ENCODE results near the gene TMEM192. TPM values are rescaled to one million over a fixed set of nuclear protein-coding genes. Genes with fewer than 3 reads are reported as not detected.
A peak's percentile ranks its signal among the peaks of the same experiment; 100 is the strongest.
"Not testable (repeated sequence)": the region's sequence is repeated elsewhere in the genome, so short reads cannot be mapped to it uniquely, and the experiment has no call there.

Gene TMEM192
- total RNA-seq, 1 experiment from 2014 or later: 44.4 TPM

DNA sequence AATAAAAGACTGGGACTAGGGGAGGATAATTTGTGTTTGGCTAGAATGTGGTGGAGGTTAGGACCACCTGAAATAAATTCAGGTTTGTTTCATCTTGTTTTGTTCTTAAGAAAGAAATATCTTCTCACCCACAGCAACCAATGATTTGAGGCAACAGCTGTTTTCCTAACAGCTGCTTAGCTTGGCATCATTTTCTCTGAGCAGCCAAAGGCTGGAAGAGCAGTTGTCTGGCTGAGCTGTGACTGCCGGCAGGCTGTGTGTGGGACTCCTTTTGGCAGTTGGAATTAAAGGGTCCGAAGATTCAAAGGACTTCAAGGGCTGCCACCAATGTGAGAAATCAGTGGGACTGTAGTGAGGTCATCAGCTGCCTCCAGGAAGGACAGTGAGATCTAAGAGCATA lies 54.0 kb downstream of the TMEM192 start:
- H3K4me2 ChIP-seq (ENCODE audit: low read depth, low read length, poor library complexity, severe bottlenecking): no peak overlapping the region
- no peak overlapping the region for H3K9ac ChIP-seq (ENCODE audit: low read length)
- no peaks in the 10 kb centered on the region for H4K20me1 ChIP-seq (ENCODE audit: insufficient read depth, low read depth, low read length)
- H2AFZ ChIP-seq (ENCODE audit: low read length): no peak overlapping the region
- H3K4me3 ChIP-seq (ENCODE audit: low read length): no peak overlapping the region
- no peaks in the 10 kb centered on the region for H3K9me3 ChIP-seq (ENCODE audit: low read length)
- H3K4me1 ChIP-seq (ENCODE audit: low read length): no peaks in the 10 kb centered on the region
- no peak overlapping the region for H3K27ac ChIP-seq (ENCODE audit: low read length)
- H3K79me2 ChIP-seq (ENCODE audit: low read length): no peaks in the 10 kb centered on the region
- DNase-seq: no peak
- no peaks in the 10 kb centered on the region for H3K36me3 ChIP-seq (ENCODE audit: insufficient read depth, low read length)
- H3K27me3 ChIP-seq (ENCODE audit: low read length): no peaks in the 10 kb centered on the region
- H3K9me2 ChIP-seq (replicated peaks; ENCODE audit: insufficient read depth, low read length): no peaks in the 10 kb centered on the region

DNA sequence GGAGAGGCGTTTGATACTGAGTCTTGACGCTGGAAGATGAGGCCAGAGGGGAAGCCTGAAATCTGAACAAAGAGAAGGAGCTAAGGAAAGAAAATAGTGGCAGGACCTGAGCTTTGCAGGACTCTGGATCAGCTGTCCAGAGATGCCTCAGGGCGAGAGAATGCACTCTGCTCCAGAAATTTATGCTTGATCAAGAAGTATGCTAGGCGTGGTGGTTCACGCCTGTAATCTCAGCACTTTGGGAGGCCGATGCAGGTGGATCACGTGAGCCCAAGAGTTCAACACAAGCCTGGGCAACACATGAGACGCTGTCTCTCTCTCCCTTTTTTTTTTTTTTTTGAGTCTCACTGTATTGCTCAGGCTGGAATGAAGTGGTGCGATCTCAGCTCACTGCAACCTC lies 57.1 kb downstream of the TMEM192 start:
- H3K9me3 ChIP-seq (ENCODE audit: low read length): no peaks in the 10 kb centered on the region
- H3K4me2 ChIP-seq (ENCODE audit: low read depth, low read length, poor library complexity, severe bottlenecking): no peak overlapping the region
- H4K20me1 ChIP-seq (ENCODE audit: insufficient read depth, low read depth, low read length): no peaks in the 10 kb centered on the region
- no peaks in the 10 kb centered on the region for H3K36me3 ChIP-seq (ENCODE audit: insufficient read depth, low read length)
- H3K4me3 ChIP-seq (ENCODE audit: low read length): no peak overlapping the region
- H3K79me2 ChIP-seq (ENCODE audit: low read length): no peaks in the 10 kb centered on the region
- H3K9me2 ChIP-seq (replicated peaks; ENCODE audit: insufficient read depth, low read length): no peaks in the 10 kb centered on the region
- no peak overlapping the region for H2AFZ ChIP-seq (ENCODE audit: low read length)
- no peaks in the 10 kb centered on the region for H3K27me3 ChIP-seq (ENCODE audit: low read length)
- no peaks in the 10 kb centered on the region for H3K4me1 ChIP-seq (ENCODE audit: low read length)
- H3K9ac ChIP-seq (ENCODE audit: low read length): no peak overlapping the region
- no peak for DNase-seq
- H3K27ac ChIP-seq (ENCODE audit: low read length): no peak overlapping the region

DNA sequence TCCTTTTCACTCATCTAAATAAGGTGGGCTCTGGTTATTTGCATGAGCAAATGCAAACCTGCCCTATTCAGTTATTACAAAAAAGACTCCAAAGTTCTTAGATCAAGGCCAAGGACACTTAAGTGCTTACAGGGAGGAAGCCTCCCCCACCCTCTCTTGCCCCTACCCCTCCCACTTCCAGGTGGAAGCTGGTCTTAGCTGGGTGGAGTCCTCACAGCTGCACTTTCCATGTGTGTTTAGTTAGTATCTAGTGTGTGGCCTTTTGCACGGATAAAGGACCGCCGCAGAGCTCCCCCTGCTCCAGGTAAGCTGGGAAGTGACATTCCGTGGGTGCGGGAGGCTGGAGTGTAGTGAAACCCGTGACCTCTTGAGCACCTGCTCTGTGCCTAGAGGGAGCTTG lies 59.0 kb downstream of the TMEM192 start, which contains the start of gene TRIM75:
Gene TRIM75 (plus strand): TSS at position 222 of the 400 bp plus-strand sequence. CDS start 5,282 bp downstream, outside the sequence.
- Histone ChIP-seq H3K4me3 (ENCODE audit: low read length) (no peak within 1 kb of the TSS), H3K27me3 (ENCODE audit: low read length) (no peaks in the 10 kb centered on the region), H3K4me2 (ENCODE audit: low read depth, low read length, poor library complexity, severe bottlenecking) (no peak within 1 kb of the TSS), H4K20me1 (ENCODE audit: insufficient read depth, low read depth, low read length) (no peaks in the 10 kb centered on the region), H3K36me3 (ENCODE audit: insufficient read depth, low read length) (no peaks in the 10 kb centered on the region), H2AFZ (ENCODE audit: low read length) (no peak within 1 kb of the TSS), H3K79me2 (ENCODE audit: low read length) (no peaks in the 10 kb centered on the region), H3K27ac (ENCODE audit: low read length) (no peak within 1 kb of the TSS), H3K9me2 (replicated peaks; ENCODE audit: insufficient read depth, low read length) (no peaks in the 10 kb centered on the region), H3K9ac (ENCODE audit: low read length) (no peak within 1 kb of the TSS), H3K4me1 (ENCODE audit: low read length) (no peaks in the 10 kb centered on the region), H3K9me3 (ENCODE audit: low read length) (no peaks in the 10 kb centered on the region)
- no peak for DNase-seq

GRCh38 chr4:165052627-165053026 lies 60.0 kb downstream of the TMEM192 start:
- Histone ChIP-seq H4K20me1 (ENCODE audit: insufficient read depth, low read depth, low read length) (no peaks in the 10 kb centered on the region), H3K9ac (ENCODE audit: low read length) (no peak overlapping the region), H3K27me3 (ENCODE audit: low read length) (no peaks in the 10 kb centered on the region), H3K9me2 (replicated peaks; ENCODE audit: insufficient read depth, low read length) (no peaks in the 10 kb centered on the region), H3K4me1 (ENCODE audit: low read length) (no peaks in the 10 kb centered on the region), H2AFZ (ENCODE audit: low read length) (no peak overlapping the region), H3K9me3 (ENCODE audit: low read length) (no peaks in the 10 kb centered on the region), H3K27ac (ENCODE audit: low read length) (no peak overlapping the region), H3K79me2 (ENCODE audit: low read length) (no peaks in the 10 kb centered on the region), H3K4me2 (ENCODE audit: low read depth, low read length, poor library complexity, severe bottlenecking) (no peak overlapping the region), H3K36me3 (ENCODE audit: insufficient read depth, low read length) (no peaks in the 10 kb centered on the region), H3K4me3 (ENCODE audit: low read length) (no peak overlapping the region)
- no peak for DNase-seq

DNA sequence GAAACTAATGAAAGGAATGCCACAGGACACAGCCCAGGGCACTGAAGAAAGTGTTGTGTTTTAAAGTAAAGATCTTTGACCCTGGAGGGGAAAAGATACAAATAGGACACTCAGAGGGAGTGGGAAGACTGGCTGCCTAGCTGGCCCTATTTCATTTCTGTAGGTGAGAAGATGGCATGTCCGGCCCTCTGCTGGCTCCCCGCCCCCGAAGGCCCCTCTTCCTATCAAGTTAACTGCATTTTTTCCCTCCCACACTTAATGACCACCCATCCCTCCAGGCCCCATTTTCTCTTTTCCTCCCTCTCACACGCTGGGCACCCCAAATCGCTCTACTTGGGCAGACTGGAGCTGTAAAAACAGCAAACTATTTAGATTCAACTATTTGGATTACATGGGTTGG lies 64.5 kb downstream of the TMEM192 start:
- Histone ChIP-seq H3K9ac (ENCODE audit: low read length) (no peak overlapping the region), H3K9me2 (replicated peaks; ENCODE audit: insufficient read depth, low read length) (no peaks in the 10 kb centered on the region), H3K36me3 (ENCODE audit: insufficient read depth, low read length) (no peaks in the 10 kb centered on the region), H3K27me3 (ENCODE audit: low read length) (no peaks in the 10 kb centered on the region), H3K4me1 (ENCODE audit: low read length) (no peaks in the 10 kb centered on the region), H3K27ac (ENCODE audit: low read length) (no peak overlapping the region), H3K4me3 (ENCODE audit: low read length) (no peak overlapping the region), H3K79me2 (ENCODE audit: low read length) (no peaks in the 10 kb centered on the region), H3K4me2 (ENCODE audit: low read depth, low read length, poor library complexity, severe bottlenecking) (no peak overlapping the region), H2AFZ (ENCODE audit: low read length) (no peak overlapping the region), H4K20me1 (ENCODE audit: insufficient read depth, low read depth, low read length) (no peaks in the 10 kb centered on the region), H3K9me3 (ENCODE audit: low read length) (no peaks in the 10 kb centered on the region)
- DNase-seq: no peak

DNA sequence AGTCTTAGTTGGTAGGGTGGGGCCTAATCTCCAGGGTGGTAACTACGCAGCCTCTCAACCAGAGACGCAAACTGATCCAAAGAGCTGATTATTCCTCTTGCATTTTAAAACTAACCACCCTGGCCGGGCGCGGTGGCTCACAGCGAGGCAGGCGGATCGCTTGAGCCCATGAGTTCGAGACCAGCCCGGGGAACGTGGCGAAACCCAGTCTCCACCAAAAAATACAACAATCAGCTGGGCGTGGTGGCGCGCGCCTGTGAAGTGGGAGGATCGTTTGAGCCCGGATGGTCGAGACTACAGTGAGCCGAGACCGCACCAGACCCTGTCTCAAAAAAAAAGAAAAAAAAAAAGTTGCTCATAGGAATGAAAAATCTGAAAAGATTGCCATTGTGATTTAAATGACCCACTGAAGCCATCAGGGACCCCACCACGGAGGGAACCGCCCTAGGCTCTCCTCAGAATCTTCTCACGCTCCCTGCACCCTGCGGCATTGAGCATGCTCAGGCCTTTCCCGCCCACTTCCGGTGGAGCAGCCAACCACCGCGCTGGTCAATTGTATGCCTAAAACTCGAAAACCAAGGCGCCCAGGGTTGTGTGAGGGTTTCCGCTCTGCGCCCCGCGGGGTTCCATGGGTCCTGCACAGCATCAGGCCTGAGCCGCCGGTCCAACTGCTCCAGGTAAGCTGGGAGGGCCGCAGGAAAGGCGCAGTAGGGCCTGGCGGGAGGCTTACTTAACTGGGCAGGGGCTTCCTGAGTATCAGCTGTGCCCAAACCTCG lies 81.0 kb downstream of the TMEM192 start, which contains the start of gene TRIM60:
Gene TRIM60 (plus strand): TSS at position 564 of the 776 bp plus-strand sequence. CDS start 8,074 bp downstream, outside the sequence.
- no peak within 1 kb of the TSS for H3K9ac ChIP-seq (ENCODE audit: low read length)
- H3K9me3 ChIP-seq (ENCODE audit: low read length): no peaks in the 10 kb centered on the region
- H4K20me1 ChIP-seq (ENCODE audit: insufficient read depth, low read depth, low read length): no peaks in the 10 kb centered on the region
- H3K36me3 ChIP-seq (ENCODE audit: insufficient read depth, low read length): no peaks in the 10 kb centered on the region
- H3K4me2 ChIP-seq (ENCODE audit: low read depth, low read length, poor library complexity, severe bottlenecking): no peak within 1 kb of the TSS
- no peak within 1 kb of the TSS for H3K4me3 ChIP-seq (ENCODE audit: low read length)
- H3K27ac ChIP-seq (ENCODE audit: low read length): no peak within 1 kb of the TSS
- DNase-seq: no peak
- no peaks in the 10 kb centered on the region for H3K9me2 ChIP-seq (replicated peaks; ENCODE audit: insufficient read depth, low read length)
- no peak within 1 kb of the TSS for H2AFZ ChIP-seq (ENCODE audit: low read length)
- H3K79me2 ChIP-seq (ENCODE audit: low read length): no peaks in the 10 kb centered on the region
- H3K27me3 ChIP-seq (ENCODE audit: low read length): no peaks in the 10 kb centered on the region
- H3K4me1 ChIP-seq (ENCODE audit: low read length): no peaks in the 10 kb centered on the region

DNA sequence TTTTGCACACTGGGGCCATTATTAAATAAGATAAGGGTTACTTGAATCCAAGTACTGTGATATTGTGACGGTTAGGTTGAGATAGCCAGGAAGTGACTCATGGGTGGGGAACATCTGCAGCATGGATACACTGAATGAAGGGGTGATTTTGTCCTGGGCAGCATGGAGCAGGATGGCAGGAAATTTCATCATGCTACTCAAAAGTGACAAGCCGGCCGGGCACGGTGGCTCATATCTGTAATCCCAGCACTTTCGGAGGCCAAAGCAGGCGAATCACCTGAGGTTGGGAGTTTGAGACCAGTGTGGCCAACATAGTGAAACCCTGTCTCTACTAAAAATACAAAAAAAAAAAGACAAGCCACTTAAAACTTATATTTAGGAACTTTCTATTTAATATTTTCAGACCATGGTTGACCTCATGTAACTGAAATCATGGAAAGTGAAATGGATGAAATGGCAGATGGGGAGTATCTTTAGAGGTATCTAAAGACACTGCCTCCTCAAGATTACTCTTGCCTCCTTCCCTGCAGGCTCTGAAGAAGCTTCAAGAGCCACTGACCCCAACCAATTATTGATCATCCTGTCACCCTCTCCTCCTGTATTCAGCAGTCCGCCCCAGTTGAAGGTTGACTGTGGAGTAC lies 84.8 kb downstream of the TMEM192 start:
- Histone ChIP-seq H3K36me3 (ENCODE audit: insufficient read depth, low read length) (no peaks in the 10 kb centered on the region), H3K27ac (ENCODE audit: low read length) (no peak overlapping the region), H4K20me1 (ENCODE audit: insufficient read depth, low read depth, low read length) (no peaks in the 10 kb centered on the region), H3K4me3 (ENCODE audit: low read length) (no peak overlapping the region), H3K27me3 (ENCODE audit: low read length) (no peaks in the 10 kb centered on the region), H3K9me3 (ENCODE audit: low read length) (no peaks in the 10 kb centered on the region), H3K4me2 (ENCODE audit: low read depth, low read length, poor library complexity, severe bottlenecking) (no peak overlapping the region), H2AFZ (ENCODE audit: low read length) (no peak overlapping the region), H3K4me1 (ENCODE audit: low read length) (no peaks in the 10 kb centered on the region), H3K9me2 (replicated peaks; ENCODE audit: insufficient read depth, low read length) (no peaks in the 10 kb centered on the region), H3K79me2 (ENCODE audit: low read length) (no peaks in the 10 kb centered on the region), H3K9ac (ENCODE audit: low read length) (no peak overlapping the region)
- peak; percentile 16 for DNase-seq

- not testable (repeated sequence) for H3K79me2 ChIP-seq (ENCODE audit: low read length); H3K4me2 ChIP-seq (ENCODE audit: low read depth, low read length, poor library complexity, severe bottlenecking); DNase-seq; H3K4me1 ChIP-seq (ENCODE audit: low read length); H3K9me2 ChIP-seq (replicated peaks; ENCODE audit: insufficient read depth, low read length); H2AFZ ChIP-seq (ENCODE audit: low read length); H3K4me3 ChIP-seq (ENCODE audit: low read length); H3K27me3 ChIP-seq (ENCODE audit: low read length); H3K27ac ChIP-seq (ENCODE audit: low read length); H4K20me1 ChIP-seq (ENCODE audit: insufficient read depth, low read depth, low read length); H3K9me3 ChIP-seq (ENCODE audit: low read length); H3K36me3 ChIP-seq (ENCODE audit: insufficient read depth, low read length); H3K9ac ChIP-seq (ENCODE audit: low read length)
Measured at GRCh38 chr4:165025782-165026181, 86.9 kb downstream of the TMEM192 start.

Data from Karpas-422 (cell line).